ENCODE data around the gene DOCK2.

Gene DOCK2

DNA sequence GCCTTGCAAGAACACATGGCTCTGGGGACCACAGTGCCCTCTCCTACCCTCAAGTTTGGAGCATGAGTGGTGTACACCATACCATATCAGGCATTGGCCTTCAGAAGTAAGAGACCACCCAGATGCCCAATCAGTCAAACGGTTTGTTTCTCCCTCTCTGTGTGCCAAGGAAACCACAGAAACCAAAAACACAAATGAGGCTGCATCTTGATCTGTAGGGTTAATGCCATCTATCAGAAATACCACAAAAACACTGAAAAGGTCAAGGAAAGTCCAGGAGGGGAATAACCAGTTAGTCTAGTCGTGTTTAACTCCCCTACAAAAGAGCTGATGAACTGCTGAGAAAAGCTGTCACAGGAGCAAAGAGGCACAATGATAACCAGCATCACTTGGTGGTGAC is 264.8 kb downstream of the DOCK2 start:
- H3K4me3 ChIP-seq (replicated peaks in 1 of 2; ENCODE audit: low read depth in 2 of 2, low read length in 2 of 2) = no peak overlapping the region
- TF ChIP-seq, protein P1, sequence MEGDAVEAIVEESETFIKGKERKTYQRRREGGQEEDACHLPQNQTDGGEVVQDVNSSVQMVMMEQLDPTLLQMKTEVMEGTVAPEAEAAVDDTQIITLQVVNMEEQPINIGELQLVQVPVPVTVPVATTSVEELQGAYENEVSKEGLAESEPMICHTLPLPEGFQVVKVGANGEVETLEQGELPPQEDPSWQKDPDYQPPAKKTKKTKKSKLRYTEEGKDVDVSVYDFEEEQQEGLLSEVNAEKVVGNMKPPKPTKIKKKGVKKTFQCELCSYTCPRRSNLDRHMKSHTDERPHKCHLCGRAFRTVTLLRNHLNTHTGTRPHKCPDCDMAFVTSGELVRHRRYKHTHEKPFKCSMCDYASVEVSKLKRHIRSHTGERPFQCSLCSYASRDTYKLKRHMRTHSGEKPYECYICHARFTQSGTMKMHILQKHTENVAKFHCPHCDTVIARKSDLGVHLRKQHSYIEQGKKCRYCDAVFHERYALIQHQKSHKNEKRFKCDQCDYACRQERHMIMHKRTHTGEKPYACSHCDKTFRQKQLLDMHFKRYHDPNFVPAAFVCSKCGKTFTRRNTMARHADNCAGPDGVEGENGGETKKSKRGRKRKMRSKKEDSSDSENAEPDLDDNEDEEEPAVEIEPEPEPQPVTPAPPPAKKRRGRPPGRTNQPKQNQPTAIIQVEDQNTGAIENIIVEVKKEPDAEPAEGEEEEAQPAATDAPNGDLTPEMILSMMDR (IDR thresholded peaks at IDR 0.05; ENCODE audit: low read depth, low read length) = no peak
- no peak for DNase-seq (ENCODE audit: low read depth in 2 of 2)

DNA sequence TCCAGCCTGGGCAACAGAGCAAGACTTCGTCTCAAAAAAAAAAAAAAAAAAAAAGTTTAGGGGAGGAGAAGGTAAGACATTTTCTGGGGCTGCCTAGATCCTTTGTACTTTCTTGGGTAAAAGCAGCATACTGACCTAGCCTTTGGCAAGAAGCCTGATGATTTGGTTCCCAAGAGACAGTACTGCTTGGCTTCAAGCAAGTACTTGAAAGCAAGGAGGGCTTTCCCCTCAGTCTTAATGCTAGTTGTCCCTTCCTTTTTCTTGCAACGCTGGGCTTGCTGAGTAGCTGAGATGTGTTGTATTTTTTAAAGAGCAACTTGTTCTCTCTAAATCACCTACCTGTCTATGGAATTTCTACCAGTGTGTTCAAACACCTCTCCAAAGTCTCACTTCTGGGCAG is 267.0 kb downstream of the DOCK2 start:
- TF ChIP-seq, protein P1 (IDR thresholded peaks at IDR 0.05; ENCODE audit: low read depth, low read length) = no peak
- DNase-seq (ENCODE audit: low read depth in 2 of 2) = peak; percentile 93 to 94
- no peak overlapping the region for H3K4me3 ChIP-seq (replicated peaks in 1 of 2; ENCODE audit: low read depth in 2 of 2, low read length in 2 of 2)

DNA sequence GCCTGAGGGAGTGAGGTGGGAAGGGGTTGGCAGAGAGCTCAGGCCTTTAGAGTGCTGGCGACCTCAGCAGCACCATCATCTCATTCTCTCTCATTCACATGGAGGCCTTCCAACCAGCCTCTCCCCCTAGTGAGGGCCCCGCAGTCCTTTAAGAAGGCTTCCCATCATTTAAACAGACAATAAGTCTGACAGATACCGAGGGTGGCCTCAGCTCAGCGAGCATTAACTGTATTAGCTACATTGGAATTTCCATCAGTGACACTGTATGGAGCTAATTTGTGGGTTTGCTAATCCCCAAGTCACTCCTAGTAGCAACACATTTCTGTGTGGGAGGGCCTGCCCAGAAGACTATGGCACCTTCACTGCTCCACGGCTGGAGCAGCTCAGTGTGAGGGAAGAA is 267.4 kb downstream of the DOCK2 start:
- H3K4me3 ChIP-seq (replicated peaks in 1 of 2; ENCODE audit: low read depth in 2 of 2, low read length in 2 of 2) = no peak overlapping the region
- TF ChIP-seq, protein P1 (IDR thresholded peaks at IDR 0.05; ENCODE audit: low read depth, low read length) = no peak
- DNase-seq (ENCODE audit: low read depth in 2 of 2) = peak in 1 of 2 donors; percentile 10

DNA sequence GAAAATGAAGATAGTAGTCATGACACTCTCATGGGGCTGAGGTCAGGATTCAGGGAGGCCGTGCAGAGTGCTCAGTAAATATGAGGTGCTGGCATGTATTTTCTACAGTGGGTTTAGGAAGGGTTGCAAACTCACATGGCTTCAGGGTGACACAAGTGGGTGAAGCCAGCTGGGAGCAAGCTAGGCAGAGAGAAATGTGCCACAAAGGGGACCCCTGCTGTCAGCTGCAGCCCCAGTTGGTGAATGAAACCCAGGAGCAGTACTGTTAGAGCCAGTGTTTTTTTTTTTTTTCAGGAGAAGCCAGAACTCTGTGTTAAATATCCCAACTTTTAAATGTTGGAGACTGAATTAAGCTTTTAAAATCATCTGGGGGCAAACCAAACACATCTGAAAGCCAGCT is 267.9 kb downstream of the DOCK2 start:
- no peak overlapping the region for H3K4me3 ChIP-seq (replicated peaks in 1 of 2; ENCODE audit: low read depth in 2 of 2, low read length in 2 of 2)
- no peak for DNase-seq (ENCODE audit: low read depth in 2 of 2)

DNA sequence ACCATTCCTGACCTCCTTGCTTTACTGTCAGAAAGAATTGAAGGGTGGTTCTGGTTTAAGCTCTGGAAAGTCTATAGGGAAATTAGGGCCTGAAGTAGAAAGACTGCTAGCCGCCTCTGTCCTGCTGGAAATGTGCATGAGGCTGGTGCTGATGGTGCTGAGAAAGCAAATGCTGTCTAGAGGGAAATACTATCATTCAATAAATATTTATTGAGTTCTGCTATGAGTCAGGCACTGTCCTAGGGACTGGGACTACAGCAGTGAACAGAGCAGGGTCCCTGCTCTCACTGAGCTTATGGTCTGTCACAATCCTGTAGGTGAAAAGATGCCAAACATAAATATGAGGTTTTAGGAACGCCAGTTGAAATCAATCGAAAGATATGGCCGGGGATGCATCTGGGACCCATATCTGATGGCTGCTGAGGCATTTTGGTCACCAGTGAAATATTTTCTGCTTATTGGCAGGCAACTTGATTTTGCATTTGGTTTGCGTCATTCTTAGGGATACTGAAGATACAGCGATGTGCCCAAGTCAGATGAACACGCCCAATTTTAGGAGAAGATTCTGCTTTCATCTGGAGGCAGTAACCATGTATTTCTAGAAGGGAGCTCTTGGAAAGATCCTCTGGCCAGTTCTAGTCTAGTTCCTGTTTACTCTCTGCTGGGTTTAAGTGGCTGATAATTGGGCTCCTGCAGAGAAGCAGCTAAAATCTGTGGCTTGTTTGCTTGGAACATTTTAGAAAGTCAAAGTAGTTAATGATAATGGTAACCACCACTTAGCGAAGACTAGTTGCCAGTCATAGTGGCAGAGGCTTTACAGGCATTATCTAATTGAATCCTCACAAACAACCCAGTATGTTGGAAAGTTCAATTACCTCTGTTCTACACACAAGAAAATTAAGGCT is 269.9 kb downstream of the DOCK2 start:
- TF ChIP-seq, protein P1 (IDR thresholded peaks at IDR 0.05; ENCODE audit: low read depth, low read length) = no peak
- no peak overlapping the region for H3K4me3 ChIP-seq (replicated peaks in 1 of 2; ENCODE audit: low read depth in 2 of 2, low read length in 2 of 2)
- peak; percentile 7 to 21 for DNase-seq (ENCODE audit: low read depth in 2 of 2)

More for the DNA sequence above, 267.9 kb downstream of the DOCK2 start:
- TF ChIP-seq, protein P1 (IDR thresholded peaks at IDR 0.05; ENCODE audit: low read depth, low read length) = no peak

DNA sequence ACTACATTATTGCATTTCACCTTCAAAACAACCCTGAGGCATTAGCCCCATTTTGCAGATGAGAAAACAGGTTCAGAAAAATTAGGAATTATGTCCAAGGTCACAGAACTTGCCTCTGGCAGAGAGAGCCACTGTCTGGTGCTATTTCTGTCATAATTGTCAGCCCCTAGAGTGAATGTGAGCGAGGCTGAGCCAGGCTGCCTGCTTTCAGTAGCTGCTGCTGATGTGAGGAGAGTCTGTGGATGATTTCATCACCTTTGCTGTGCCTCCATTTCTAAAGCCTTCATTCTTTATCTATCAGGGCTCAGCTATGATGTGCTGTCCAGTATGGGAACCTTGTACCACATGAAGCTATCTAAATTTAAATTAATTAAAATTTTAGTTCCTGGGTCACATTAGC is 271.8 kb downstream of the DOCK2 start:
- DNase-seq (ENCODE audit: low read depth in 2 of 2) = no peak
- H3K4me3 ChIP-seq (replicated peaks in 1 of 2; ENCODE audit: low read depth in 2 of 2, low read length in 2 of 2) = no peak overlapping the region
- TF ChIP-seq, protein P1 (IDR thresholded peaks at IDR 0.05; ENCODE audit: low read depth, low read length) = no peak

All from cardiac fibroblast (primary cell).